Measurements from ENCODE around the gene BICDL2. TPM values are rescaled to one million over a fixed set of nuclear protein-coding genes. Genes with fewer than 3 reads are reported as not detected.
A peak's percentile ranks its signal among the peaks of the same experiment; 100 is the strongest.

The BICDL2 gene
- total and polyA plus RNA-seq, 2 donors (not counting 3 experiments of a cell fraction or from before 2014, with no cell fraction given) = not detected

- no peak for TF ChIP-seq MYC (IDR thresholded peaks at IDR 0.05; ENCODE audit: low read depth, low read length)
- no peak for TF ChIP-seq EZH2 (IDR thresholded peaks at IDR 0.05; ENCODE audit: borderline replicate concordance, low read depth, low read length, severe bottlenecking)
- TF ChIP-seq FOS (IDR thresholded peaks at IDR 0.05; ENCODE audit: borderline replicate concordance, insufficient read depth, low read length) = no peak
- TF ChIP-seq MAX (IDR thresholded peaks at IDR 0.05; ENCODE audit: insufficient read depth, insufficient read length) = no peak
- no peak for TF ChIP-seq POLR2A (IDR thresholded peaks at IDR 0.05; ENCODE audit: low read depth, low read length)
- no peak for TF ChIP-seq POLR2AphosphoS5 (IDR thresholded peaks at IDR 0.05; ENCODE audit: insufficient read depth, low read depth, low read length)
- no peak for TF ChIP-seq GATA2 (IDR thresholded peaks at IDR 0.05; ENCODE audit: insufficient read depth, insufficient read length, low read depth, low read length)
- no peak for TF ChIP-seq JUN (IDR thresholded peaks at IDR 0.05; ENCODE audit: borderline replicate concordance, insufficient read depth, insufficient read length, low read depth)
- TF ChIP-seq CTCF (IDR thresholded peaks at IDR 0.05; ENCODE audit: extremely low read depth in 1 of 2, insufficient read depth in 1 of 2, low read depth in 1 of 2, low read length in 2 of 2) = no peak
- H3K9ac ChIP-seq (replicated peaks; ENCODE audit: extremely low read depth, insufficient read depth, low read length) = peak overlapping the region; percentile 79
- no peak for DNase-seq (ENCODE audit: low read depth, low spot score)
- peak overlapping the region; percentile 86 for H2AFZ ChIP-seq (ENCODE audit: low read depth, low read length)
- POLR2A ChIA-PET = interaction anchor here (1.5 kb wide), 1 partner anchor 8 kb away, joined by 3 read pairs; no protein-coding TSS in a partner anchor
- H3K9me1 ChIP-seq (replicated peaks; ENCODE audit: control insufficient read depth, extremely low read depth, insufficient read depth, low read length) = no peaks in the 10 kb centered on the region
- peaks cover 5% of the 10 kb centered on the region for H3K79me2 ChIP-seq (ENCODE audit: control insufficient read depth, insufficient read depth, low read length)
- H4K20me1 ChIP-seq (replicated peaks; ENCODE audit: control insufficient read depth, extremely low read depth, insufficient read depth, low read length) = no peaks in the 10 kb centered on the region
- H3K4me3 ChIP-seq (replicated peaks in 1 of 3; ENCODE audit: insufficient read depth in 1 of 3, low read depth in 1 of 3, low read length in 3 of 3) = peak overlapping the region; percentile 53 to 74 (median 55)
- TSS peak; percentile 48 for BruUV-seq (replicated peaks)
- peaks cover 0 to 2% of the 10 kb centered on the region in 2 experiments for H3K36me3 ChIP-seq (ENCODE audit: control insufficient read depth in 2 of 2, extremely low read depth in 1 of 2, insufficient read depth in 2 of 2, low read length in 2 of 2)
- intact Hi-C loops (cut with micrococcal nuclease) (loop anchor here (1.0 kb wide), 1 partner anchor 10 kb away; the partner anchor contains the start of gene PAQR4), dilution Hi-C loops (cut with MboI; ENCODE audit: extremely low pct_ligation_motif_present, low sequenced_read_pairs) (no loop called here)
- H3K9me3 ChIP-seq (replicated peaks; ENCODE audit: control insufficient read depth, insufficient read depth, low read length) = no peaks in the 10 kb centered on the region
- peak overlapping the region; percentile 68 for H3K4me2 ChIP-seq (ENCODE audit: insufficient read depth, low read length)
- peaks cover 10% of the 10 kb centered on the region for H3K4me1 ChIP-seq (ENCODE audit: control insufficient read depth, extremely low read depth, insufficient read depth, low read length)
- CTCF ChIA-PET = interaction anchor here (1.6 to 2.8 kb wide), 2 partner anchors 52 kb away, joined by 4 to 8 read pairs; no protein-coding TSS in a partner anchor
- no peak for FAIRE-seq
- H3K27ac ChIP-seq (ENCODE audit: insufficient read depth, low read depth, low read length) = no peak overlapping the region
- H3K27me3 ChIP-seq (ENCODE audit: control insufficient read depth in 2 of 2, insufficient read depth in 2 of 2, low read length in 2 of 2) = no peaks in the 10 kb centered on the region
Observed at GRCh38 chr16:2979669-2980226, 57.0 kb downstream of the BICDL2 start.

Small RNAs within 50 kb of the gene (small RNA-seq; reads per million reads assigned to genes)
- not detected for gene LINC00514 (ENCODE audit: insufficient read depth, insufficient read length, low read depth, low replicate concordance)
- gene RNU1-22P (ENCODE audit: insufficient read depth, insufficient read length, low read depth, low replicate concordance) = not detected

Other genes with a start within 250 kb of the BICDL2 start
- not detected in 2 replicates for gene PRSS33, start 249.4 kb downstream of the BICDL2 start, total RNA-seq
- not detected in 2 replicates for gene PRSS33, start 249.4 kb downstream of the BICDL2 start, polyA plus RNA-seq
- gene PRSS41, start 238.5 kb downstream of the BICDL2 start, total RNA-seq = not detected in 2 replicates
- not detected in 2 replicates for gene PRSS41, start 238.5 kb downstream of the BICDL2 start, polyA plus RNA-seq
- gene PRSS21, start 219.7 kb downstream of the BICDL2 start, total RNA-seq = not detected in 2 replicates
- gene PRSS21, start 219.7 kb downstream of the BICDL2 start, polyA plus RNA-seq = 0.19 and 0.28 TPM in 2 replicates
- gene ZG16B, start 206.6 kb downstream of the BICDL2 start, total RNA-seq = not detected in 2 replicates
- 0.22 and 0.25 TPM in 2 replicates for gene ZG16B, start 206.6 kb downstream of the BICDL2 start, polyA plus RNA-seq
- not detected in 2 replicates for gene PRSS22, start 178.8 kb downstream of the BICDL2 start, total RNA-seq
- gene PRSS22, start 178.8 kb downstream of the BICDL2 start, polyA plus RNA-seq = not detected in 2 replicates
- 18.3 and 24.1 TPM in 2 replicates for gene FLYWCH2, start 153.7 kb downstream of the BICDL2 start, total RNA-seq
- gene FLYWCH2, start 153.7 kb downstream of the BICDL2 start, polyA plus RNA-seq = 34.6 and 45.1 TPM in 2 replicates
- 51.2 and 51.7 TPM in 2 replicates for gene FLYWCH1, start 125.0 kb downstream of the BICDL2 start, total RNA-seq
- 32.0 and 37.3 TPM in 2 replicates for gene FLYWCH1, start 125.0 kb downstream of the BICDL2 start, polyA plus RNA-seq
- gene KREMEN2, start 72.7 kb downstream of the BICDL2 start, total RNA-seq = not detected in 2 replicates
- gene KREMEN2, start 72.7 kb downstream of the BICDL2 start, polyA plus RNA-seq = not detected in 2 replicates
- gene PAQR4, start 67.6 kb downstream of the BICDL2 start, total RNA-seq = 25.4 and 31.2 TPM in 2 replicates
- 23.8 and 25.7 TPM in 2 replicates for gene PAQR4, start 67.6 kb downstream of the BICDL2 start, polyA plus RNA-seq
- 36.1 and 48.5 TPM in 2 replicates for gene PKMYT1, start 56.5 kb downstream of the BICDL2 start, total RNA-seq
- 26.1 and 46.1 TPM in 2 replicates for gene PKMYT1, start 56.5 kb downstream of the BICDL2 start, polyA plus RNA-seq
- not detected in 2 replicates for gene CLDN9, start 24.0 kb downstream of the BICDL2 start, total RNA-seq
- 0.06 TPM in 1 of 2 replicates, not detected in the other for gene CLDN9, start 24.0 kb downstream of the BICDL2 start, polyA plus RNA-seq
- not detected in 2 replicates for gene CLDN6, start 18.8 kb downstream of the BICDL2 start, total RNA-seq
- 0.28 and 0.80 TPM in 2 replicates for gene CLDN6, start 18.8 kb downstream of the BICDL2 start, polyA plus RNA-seq
- gene TNFRSF12A, start 16.6 kb downstream of the BICDL2 start, total RNA-seq = 162 and 169 TPM in 2 replicates
- gene TNFRSF12A, start 16.6 kb downstream of the BICDL2 start, polyA plus RNA-seq = 187 and 248 TPM in 2 replicates
- gene HCFC1R1, start 13.0 kb downstream of the BICDL2 start, total RNA-seq = 25.8 and 28.7 TPM in 2 replicates
- 49.3 and 64.5 TPM in 2 replicates for gene HCFC1R1, start 13.0 kb downstream of the BICDL2 start, polyA plus RNA-seq
- 23.9 and 24.1 TPM in 2 replicates for gene THOC6, start 12.9 kb downstream of the BICDL2 start, total RNA-seq
- 36.9 and 39.3 TPM in 2 replicates for gene THOC6, start 12.9 kb downstream of the BICDL2 start, polyA plus RNA-seq
- 0.21 and 0.35 TPM in 2 replicates for gene MMP25, start 9.6 kb upstream of the BICDL2 start, total RNA-seq
- gene MMP25, start 9.6 kb upstream of the BICDL2 start, polyA plus RNA-seq = 0.08 and 0.13 TPM in 2 replicates
- 55.7 and 127 TPM in 2 replicates for gene IL32, start 28.7 kb upstream of the BICDL2 start, total RNA-seq
- 336 and 493 TPM in 2 replicates for gene IL32, start 28.7 kb upstream of the BICDL2 start, polyA plus RNA-seq
- gene ZSCAN10, start 62.4 kb upstream of the BICDL2 start, total RNA-seq = not detected in 2 replicates
- 0.08 TPM in 1 of 2 replicates, not detected in the other for gene ZSCAN10, start 62.4 kb upstream of the BICDL2 start, polyA plus RNA-seq
- gene ZNF205, start 75.6 kb upstream of the BICDL2 start, total RNA-seq = 15.5 and 18.5 TPM in 2 replicates
- gene ZNF205, start 75.6 kb upstream of the BICDL2 start, polyA plus RNA-seq = 19.0 and 30.1 TPM in 2 replicates
- gene ZNF213, start 98.1 kb upstream of the BICDL2 start, total RNA-seq = 8.0 and 9.8 TPM in 2 replicates
- gene ZNF213, start 98.1 kb upstream of the BICDL2 start, polyA plus RNA-seq = 1.8 and 2.0 TPM in 2 replicates
- not detected in 2 replicates for gene OR1F1, start 151.3 kb upstream of the BICDL2 start, total RNA-seq
- 0.17 and 0.25 TPM in 2 replicates for gene OR1F1, start 151.3 kb upstream of the BICDL2 start, polyA plus RNA-seq
- gene ZNF200, start 198.2 kb upstream of the BICDL2 start, total RNA-seq = 9.1 and 10.0 TPM in 2 replicates
- 2.8 and 3.4 TPM in 2 replicates for gene ZNF200, start 198.2 kb upstream of the BICDL2 start, polyA plus RNA-seq
- not detected in 2 replicates for gene MEFV, start 219.7 kb upstream of the BICDL2 start, total RNA-seq
- not detected in 2 replicates for gene MEFV, start 219.7 kb upstream of the BICDL2 start, polyA plus RNA-seq
- 20.8 and 22.7 TPM in 2 replicates for gene ZNF263, start 246.5 kb upstream of the BICDL2 start, total RNA-seq
- 10.9 TPM in 2 replicates for gene ZNF263, start 246.5 kb upstream of the BICDL2 start, polyA plus RNA-seq